IMR-90 (cell line): Measurements from ENCODE around the gene PHAF1. TPM values are rescaled to one million over a fixed set of nuclear protein-coding genes. Genes with fewer than 3 reads are reported as not detected.

ENCODE experiments used
- ATAC-seq: fragments of 200-7000 bp; cut with Tn5 transposase; 2 replicates; pipeline ENCODE4 v1.9.1; 2020; ENCODE audit warnings: low read depth, mild to moderate bottlenecking, moderate library complexity
- BruUV-seq: library from RNA; stranded (reverse); fragments of 400-500 nt; replicated peaks from 2 replicates; lab custom pipeline; 2021; lab: Mats Ljungman, UMichigan
- CTCF ChIA-PET: fragments of 300-600 bp; formaldehyde crosslinking; extraction: SDS; loops from one replicate; lab custom pipeline; 2021; ENCODE audit warnings: antibody characterized with exemption; lab: Yijun Ruan, JAX
- POLR2A ChIA-PET: fragments of 300-600 bp; sonication (Branson Sonifier 250); formaldehyde crosslinking; loops from one replicate; lab custom pipeline; 2022; ENCODE audit warnings: antibody characterized with exemption; ENCODE audit not compliant: unreplicated experiment; lab: Charles Lee
- DNase-seq: peaks from one replicate; pipeline ENCODE4 v3.0.0; 2013
- H2AFZ ChIP-seq: replicated peaks from 2 replicates; pipeline ENCODE3; 2013; ENCODE audit warnings: low read length, mild to moderate bottlenecking; ENCODE audit not compliant: poor library complexity
- H2AK5ac ChIP-seq: 2 replicates; pipeline ENCODE4 v1.6.1; 2013; ENCODE audit warnings: low read depth, low read length, inconsistent platforms
- H2AK9ac ChIP-seq: replicated peaks from 2 replicates; pipeline ENCODE3; 2013; ENCODE audit warnings: mild to moderate bottlenecking, low read depth, low read length, moderate library complexity; ENCODE audit not compliant: poor library complexity
- H2BK120ac ChIP-seq: 2 replicates; pipeline ENCODE4 v1.6.1; 2013; ENCODE audit warnings: low read depth, low read length, inconsistent platforms
- H2BK15ac ChIP-seq: 3 replicates; pipeline ENCODE4 v1.6.1; 2013; ENCODE audit warnings: low read depth, low read length, inconsistent platforms
- H2BK20ac ChIP-seq: 2 replicates; pipeline ENCODE4 v1.6.1; 2013; ENCODE audit warnings: low read depth, mild to moderate bottlenecking, inconsistent platforms, low read length, moderate library complexity
- H2BK5ac ChIP-seq: 2 replicates; pipeline ENCODE4 v1.6.1; 2013; ENCODE audit warnings: mild to moderate bottlenecking, low read depth, low read length, inconsistent platforms; ENCODE audit not compliant: poor library complexity, severe bottlenecking
- H3K14ac ChIP-seq: replicated peaks from 2 replicates; pipeline ENCODE4 v1.6.1; 2013; ENCODE audit warnings: low read depth, low read length, inconsistent platforms
- H3K18ac ChIP-seq: 2 replicates; pipeline ENCODE4 v1.6.1; 2013; ENCODE audit warnings: low read depth, low read length, control low read depth
- H3K23ac ChIP-seq: 2 replicates; pipeline ENCODE4 v1.6.1; 2013; ENCODE audit warnings: low read depth, low read length, inconsistent platforms
- H3K27ac ChIP-seq: 2 replicates; pipeline ENCODE4 v1.5.1; 2013; ENCODE audit warnings: mild to moderate bottlenecking, control low read depth, low read length; ENCODE audit not compliant: insufficient read depth
- H3K27me3 ChIP-seq: 2 replicates; pipeline ENCODE4 v1.6.1; 2013; ENCODE audit warnings: low read length; ENCODE audit not compliant: control insufficient read depth, insufficient read depth
- H3K36me3 ChIP-seq: 2 replicates; pipeline ENCODE4 v1.6.1; 2013; ENCODE audit warnings: low read length, mixed read lengths; ENCODE audit not compliant: control insufficient read depth, insufficient read depth
- H3K4ac ChIP-seq: 2 replicates; pipeline ENCODE4 v1.6.1; 2013; ENCODE audit warnings: low read depth, low read length, inconsistent platforms
- H3K4me1 ChIP-seq: 2 replicates; pipeline ENCODE4 v1.6.1; 2013; ENCODE audit warnings: low read length, mixed read lengths; ENCODE audit not compliant: control insufficient read depth, insufficient read depth
- H3K4me2 ChIP-seq: 2 replicates; pipeline ENCODE4 v1.6.1; 2013; ENCODE audit warnings: low read depth, mild to moderate bottlenecking, control low read depth, low read length, moderate library complexity
- H3K4me3 ChIP-seq: 2 replicates; pipeline ENCODE4 v1.5.1; 2013; ENCODE audit warnings: low read depth, mild to moderate bottlenecking, control low read depth, low read length, moderate library complexity; ENCODE audit not compliant: insufficient read depth
- H3K56ac ChIP-seq: 2 replicates; pipeline ENCODE4 v1.6.1; 2013; ENCODE audit warnings: low read length, inconsistent platforms; ENCODE audit not compliant: insufficient read depth; ENCODE audit errors: extremely low read depth
- H3K79me1 ChIP-seq, 2 experiments: 2 replicates each; pipeline ENCODE4 v1.6.1; 2013; ENCODE audit warnings: low read length in 2 of 2, inconsistent platforms in 1 of 2, low read depth in 1 of 2
- H3K9ac ChIP-seq: 2 replicates; pipeline ENCODE4 v1.6.1; 2013; ENCODE audit warnings: low read depth, low read length, control low read depth
- H3K9me1 ChIP-seq: 2 replicates; pipeline ENCODE4 v1.6.1; 2013; ENCODE audit warnings: low read length, inconsistent platforms; ENCODE audit not compliant: insufficient read depth
- H3K9me3 ChIP-seq: 2 replicates; pipeline ENCODE4 v1.6.1; 2013; ENCODE audit warnings: low read length; ENCODE audit not compliant: control insufficient read depth, insufficient read depth
- H4K20me1 ChIP-seq: 2 replicates; pipeline ENCODE4 v1.6.1; 2013; ENCODE audit warnings: low read length, inconsistent platforms; ENCODE audit not compliant: insufficient read depth
- H4K5ac ChIP-seq: 2 replicates; pipeline ENCODE4 v1.6.1; 2013; ENCODE audit warnings: mild to moderate bottlenecking, low read depth, low read length, control low read depth
- H4K8ac ChIP-seq, 2 experiments: 2 replicates each; pipeline ENCODE4 v1.6.1; 2013; ENCODE audit warnings: low read depth in 2 of 2, low read length in 2 of 2, control low read depth in 1 of 2, inconsistent platforms in 1 of 2
- H4K91ac ChIP-seq: 2 replicates; pipeline ENCODE4 v1.6.1; 2013; ENCODE audit warnings: low read depth, low read length, inconsistent platforms; ENCODE audit not compliant: insufficient read depth
- BHLHE40 ChIP-seq: fragments of 150-350 bp; IDR thresholded peaks from 2 replicates; pipeline ENCODE4 v1.6.1; 2016; ENCODE audit warnings: mild to moderate bottlenecking, low read depth, low read length
- CEBPB ChIP-seq: IDR thresholded peaks from 2 replicates; pipeline ENCODE4 v1.6.1; 2012; ENCODE audit warnings: low read depth, low read length, improper control_type of control experiment
- CTCF ChIP-seq: conservative IDR thresholded peaks from 2 replicates; pipeline ENCODE4 v1.5.1; 2012; ENCODE audit warnings: mild to moderate bottlenecking, low read depth, low read length, improper control_type of control experiment
- FOS ChIP-seq: fragments of 150-350 bp; IDR thresholded peaks from 2 replicates; pipeline ENCODE4 v1.6.1; 2016; ENCODE audit warnings: low read depth, low read length
- MAFK ChIP-seq: IDR thresholded peaks from 2 replicates; pipeline ENCODE4 v1.6.1; 2012; ENCODE audit warnings: low read depth, low read length, improper control_type of control experiment
- MAZ ChIP-seq: IDR thresholded peaks from 2 replicates; pipeline ENCODE4 v1.6.1; 2012; ENCODE audit warnings: low read depth, mild to moderate bottlenecking, low read length, improper control_type of control experiment, moderate library complexity, borderline replicate concordance
- MXI1 ChIP-seq: IDR thresholded peaks from 2 replicates; pipeline ENCODE4 v1.6.1; 2012; ENCODE audit warnings: low read depth, mild to moderate bottlenecking, low read length, moderate library complexity, borderline replicate concordance
- POLR2A ChIP-seq: IDR thresholded peaks from 2 replicates; pipeline ENCODE4 v1.6.1; 2012; ENCODE audit warnings: mild to moderate bottlenecking, low read depth, low read length
- RAD21 ChIP-seq: IDR thresholded peaks from 2 replicates; pipeline ENCODE4 v1.6.1; 2012; ENCODE audit warnings: low read length, improper control_type of control experiment
- RFX5 ChIP-seq: IDR thresholded peaks from 2 replicates; pipeline ENCODE4 v1.8.0; 2012; ENCODE audit warnings: low read depth, mild to moderate bottlenecking, low read length, moderate library complexity
- SMC3 ChIP-seq: fragments of 150-350 bp; IDR thresholded peaks from 2 replicates; pipeline ENCODE4 v1.6.1; 2016; ENCODE audit warnings: low read depth, mild to moderate bottlenecking, antibody characterized with exemption, low read length, moderate library complexity
- WGBS, 2 experiments: methylation state at CpG; one replicate each; pipeline versions ENCODE4 v1.1.5 to v1.1.7; 2013; ENCODE audit warnings: missing lambda C conversion rate in 2 of 2; ENCODE audit not compliant: insufficient read length in 1 of 2; ENCODE audit errors: extremely low coverage in 2 of 2; 5-methylcytosine and 5-hydroxymethylcytosine counted together
- dilution Hi-C: fragments of 300-500 bp; cut with HindIII; formaldehyde crosslinking; loops from one replicate; pipeline ENCODE4 v1.14.3; 2018; ENCODE audit warnings: low sequenced_read_pairs; ENCODE audit not compliant: unreplicated experiment
- in situ Hi-C: fragments of 300-500 bp; cut with MboI; formaldehyde crosslinking; loops from 3 replicates; pipeline ENCODE4 v1.14.3; 2019; ENCODE audit warnings: low sequenced_read_pairs, inconsistent platforms, mixed read lengths
- intact Hi-C: fragments of 100-400 bp; cut with micrococcal nuclease; formaldehyde crosslinking; loops from 2 replicates; pipeline ENCODE4 v1.10.0; 2022
- polyA plus RNA-seq, 3 experiments: library from polyadenylated mRNA; depleted of rRNA; stranded (reverse); fragments of >200 nt; gene quantifications; 2 replicates each; pipeline ENCODE4 v1.2.3, GENCODE V29; 2012; ENCODE audit warnings: low replicate concordance in 1 of 3
- total RNA-seq: library from RNA; depleted of rRNA; stranded (reverse); fragments of >200 nt; gene quantifications from 2 replicates; pipeline ENCODE4 v1.2.3, GENCODE V29; 2012
- TF ChIP-seq, protein P1 (sequence below): fragments of 150-350 bp; IDR thresholded peaks from 2 replicates; pipeline ENCODE4 v1.6.1; 2017; ENCODE audit warnings: mild to moderate bottlenecking, antibody characterized with exemption, low read length, low read depth

Gene PHAF1
- total and polyA plus RNA-seq, 2 of the 4 experiments (the other 2 are of a cell fraction) = 14.0 to 19.8 TPM

GRCh38 chr16:67166110-67166547 lies 56.4 kb downstream of the PHAF1 start (continued):
- TF ChIP-seq CTCF = no peak
- no peak for TF ChIP-seq MAFK

GRCh38 chr16:67166598-67167168 lies 56.9 kb downstream of the PHAF1 start:
- H3K9me1 ChIP-seq = peaks cover 14% of the 10 kb centered on the region
- H2BK120ac ChIP-seq = no peak overlapping the region
- 69% methylated on average over 3 of the region's 5 CpGs; no CpG with 5 or more reads in 1 of the 2 experiments for WGBS, 2 experiments
- no peak overlapping the region for H2AK5ac ChIP-seq
- CTCF ChIA-PET = no interaction called here
- no peak overlapping the region for H3K27ac ChIP-seq
- no TSS peak for BruUV-seq
- in situ Hi-C loops = no loop called here
- intact Hi-C loops = no loop called here
- no peak overlapping the region for H3K14ac ChIP-seq
- dilution Hi-C loops = no loop called here
- H4K5ac ChIP-seq = no peak overlapping the region
- no peak overlapping the region for H3K56ac ChIP-seq
- H3K27me3 ChIP-seq = peaks cover 24% of the 10 kb centered on the region; the same call in 1 of the 2 replicates
- no peak overlapping the region for H2BK20ac ChIP-seq
- no peak overlapping the region for H3K9ac ChIP-seq
- no peak overlapping the region for H3K4me2 ChIP-seq
- POLR2A ChIA-PET = no interaction called here
- DNase-seq = no peak
- ATAC-seq = no peak
- H3K9me3 ChIP-seq = no peaks in the 10 kb centered on the region
- H3K4ac ChIP-seq = no peak overlapping the region
- H2AK9ac ChIP-seq = no peak overlapping the region
- no peak overlapping the region for H3K4me3 ChIP-seq
- no peak for TF ChIP-seq POLR2A
- no peak for TF ChIP-seq RFX5
- no peak for TF ChIP-seq FOS
- TF ChIP-seq, protein P1, sequence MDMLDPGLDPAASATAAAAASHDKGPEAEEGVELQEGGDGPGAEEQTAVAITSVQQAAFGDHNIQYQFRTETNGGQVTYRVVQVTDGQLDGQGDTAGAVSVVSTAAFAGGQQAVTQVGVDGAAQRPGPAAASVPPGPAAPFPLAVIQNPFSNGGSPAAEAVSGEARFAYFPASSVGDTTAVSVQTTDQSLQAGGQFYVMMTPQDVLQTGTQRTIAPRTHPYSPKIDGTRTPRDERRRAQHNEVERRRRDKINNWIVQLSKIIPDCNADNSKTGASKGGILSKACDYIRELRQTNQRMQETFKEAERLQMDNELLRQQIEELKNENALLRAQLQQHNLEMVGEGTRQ = no peak
- TF ChIP-seq MAFK = no peak
- no peak for TF ChIP-seq CEBPB
- no peak for TF ChIP-seq SMC3
- no peak for TF ChIP-seq RAD21
- TF ChIP-seq BHLHE40 = no peak
- no peak for TF ChIP-seq MAZ
- no peak for TF ChIP-seq MXI1
- TF ChIP-seq CTCF = no peak
- peaks cover 3% of the 10 kb centered on the region; the same call in 1 of the 2 replicates for H3K36me3 ChIP-seq
- peaks cover 34% of the 10 kb centered on the region for H3K4me1 ChIP-seq
- no peaks in the 10 kb centered on the region for H4K20me1 ChIP-seq
- no peak overlapping the region for H3K23ac ChIP-seq
- H2BK5ac ChIP-seq = no peak overlapping the region
- H2AFZ ChIP-seq = no peak overlapping the region
- H2BK15ac ChIP-seq = no peak overlapping the region
- no peak overlapping the region for H4K8ac ChIP-seq
- no peak overlapping the region for H4K91ac ChIP-seq
- H3K18ac ChIP-seq = no peak overlapping the region
- peaks cover 8 to 16% of the 10 kb centered on the region in 2 experiments; a peak in 3 of 4 replicates for H3K79me1 ChIP-seq
